ENCODE measurements around the gene SYK. TPM values are rescaled to one million over a fixed set of nuclear protein-coding genes. Genes with fewer than 3 reads are reported as not detected.

The SYK gene
- polyA plus RNA-seq, 3 donors: 51.1 to 186 (median 177) TPM

GRCh38 chr9:90841213-90841612 is 39.6 kb downstream of the SYK start:
- H3K27me3 ChIP-seq (ENCODE audit: control insufficient read depth in 2 of 2, insufficient read depth in 2 of 2, low read length in 2 of 2): no peaks in the 10 kb centered on the region
- no peaks in the 10 kb centered on the region for H3K9me3 ChIP-seq (replicated peaks in 1 of 2; ENCODE audit: control insufficient read depth in 1 of 2, insufficient read depth in 1 of 2, low read length in 2 of 2)
- no peak overlapping the region for H3K4me2 ChIP-seq (replicated peaks; ENCODE audit: extremely low read depth, low read length, poor library complexity, severe bottlenecking)
- peaks cover 100% of the 10 kb centered on the region for H4K20me1 ChIP-seq (ENCODE audit: insufficient read depth, low read length)
- Mint-ChIP-seq H3K27me3 (ENCODE audit: low read depth in 3 of 3) (no peaks in the 10 kb centered on the region), H3K36me3 (peaks cover 55 to 64% of the 10 kb centered on the region in 2 donors), H3K4me3 (no peak overlapping the region), H3K27ac (no peak overlapping the region), H3K4me1 (peaks cover 35% of the 10 kb centered on the region), H3K9me3 (no peaks in the 10 kb centered on the region)
- H3K79me2 ChIP-seq (ENCODE audit: insufficient read depth, low read length): peaks cover 100% of the 10 kb centered on the region
- peak overlapping the region in 1 of 2 donors; percentile 73 for H3K27ac ChIP-seq (ENCODE audit: low read depth in 1 of 2, low read length in 2 of 2)
- no peak for DNase-seq
- intact Hi-C loops (cut with micrococcal nuclease): no loop called here
- no peak for TF ChIP-seq CTCF (IDR thresholded peaks at IDR 0.05)
- peaks cover 44 to 63% of the 10 kb centered on the region in 2 donors for H3K4me1 ChIP-seq (ENCODE audit: control insufficient read depth in 1 of 2, insufficient read depth in 2 of 2, low read length in 2 of 2)
- H3K4me3 ChIP-seq (replicated peaks in 1 of 3; ENCODE audit: low read depth in 2 of 3, low read length in 3 of 3): no peak overlapping the region
- WGBS (ENCODE audit: insufficient coverage): 88% methylated on average over 5 of the region's 5 CpGs
- peaks cover 58 to 73% of the 10 kb centered on the region in 2 donors for H3K36me3 ChIP-seq (replicated peaks in 1 of 2; ENCODE audit: control insufficient read depth in 1 of 2, insufficient read depth in 2 of 2, low read length in 2 of 2)
- H2AFZ ChIP-seq (ENCODE audit: insufficient read depth, low read depth, low read length, poor library complexity, severe bottlenecking): no peak overlapping the region
- H3K9ac ChIP-seq (ENCODE audit: insufficient read depth, low read length, poor library complexity, severe bottlenecking): no peak overlapping the region

- no peak overlapping the region for H3K4me3 Mint-ChIP-seq
- peaks cover 33% of the 10 kb centered on the region for H3K4me1 Mint-ChIP-seq
- DNase-seq: no peak
- no peak overlapping the region for H3K4me3 ChIP-seq (replicated peaks in 1 of 3; ENCODE audit: low read depth in 2 of 3, low read length in 3 of 3)
- no peak overlapping the region for H3K9ac ChIP-seq (ENCODE audit: insufficient read depth, low read length, poor library complexity, severe bottlenecking)
- peak overlapping the region in 1 of 2 donors; percentile 73 for H3K27ac ChIP-seq (ENCODE audit: low read depth in 1 of 2, low read length in 2 of 2)
- H3K9me3 ChIP-seq (replicated peaks in 1 of 2; ENCODE audit: control insufficient read depth in 1 of 2, insufficient read depth in 1 of 2, low read length in 2 of 2): no peaks in the 10 kb centered on the region
- H3K4me2 ChIP-seq (replicated peaks; ENCODE audit: extremely low read depth, low read length, poor library complexity, severe bottlenecking): no peak overlapping the region
- H3K36me3 Mint-ChIP-seq: peaks cover 57 to 68% of the 10 kb centered on the region in 2 donors
- H3K27me3 Mint-ChIP-seq (ENCODE audit: low read depth in 3 of 3): no peaks in the 10 kb centered on the region
- H4K20me1 ChIP-seq (ENCODE audit: insufficient read depth, low read length): peaks cover 100% of the 10 kb centered on the region
- H3K36me3 ChIP-seq (replicated peaks in 1 of 2; ENCODE audit: control insufficient read depth in 1 of 2, insufficient read depth in 2 of 2, low read length in 2 of 2): peaks cover 62 to 75% of the 10 kb centered on the region in 2 donors
- no peak overlapping the region for H3K27ac Mint-ChIP-seq
- H3K9me3 Mint-ChIP-seq: no peaks in the 10 kb centered on the region
- H3K79me2 ChIP-seq (ENCODE audit: insufficient read depth, low read length): peaks cover 100% of the 10 kb centered on the region
- peaks cover 44 to 63% of the 10 kb centered on the region in 2 donors for H3K4me1 ChIP-seq (ENCODE audit: control insufficient read depth in 1 of 2, insufficient read depth in 2 of 2, low read length in 2 of 2)
- WGBS (ENCODE audit: insufficient coverage): 100% methylated on average over 1 of the region's 1 CpG
- H3K27me3 ChIP-seq (ENCODE audit: control insufficient read depth in 2 of 2, insufficient read depth in 2 of 2, low read length in 2 of 2): no peaks in the 10 kb centered on the region
- no peak for TF ChIP-seq CTCF (IDR thresholded peaks at IDR 0.05)
- intact Hi-C loops (cut with micrococcal nuclease): no loop called here
- no peak overlapping the region for H2AFZ ChIP-seq (ENCODE audit: insufficient read depth, low read depth, low read length, poor library complexity, severe bottlenecking)
Observed at GRCh38 chr9:90841615-90842014, 40.0 kb downstream of the SYK start.

All from CD14-positive monocyte (primary cell).